Stimulated activated CD4-positive, alpha-beta T cell treated with anti-CD3 and anti-CD28 coated beads, Interleukin-12 subunit alpha, Interleukin-12 subunit beta, amount 100 ng/mL, for 24 hours (primary cell): ENCODE measurements around the gene ANKRD30A.
"Not testable (repeated sequence)": the region's sequence is repeated elsewhere in the genome, so short reads cannot be mapped to it uniquely, and the experiment has no call there.

Experiments used
- DNase-seq, 2 experiments: peaks; one replicate each; pipeline ENCODE4 v3.0.0-alpha.2; 2020; ENCODE audit warnings: low read depth in 2 of 2

The ANKRD30A gene, protein sequence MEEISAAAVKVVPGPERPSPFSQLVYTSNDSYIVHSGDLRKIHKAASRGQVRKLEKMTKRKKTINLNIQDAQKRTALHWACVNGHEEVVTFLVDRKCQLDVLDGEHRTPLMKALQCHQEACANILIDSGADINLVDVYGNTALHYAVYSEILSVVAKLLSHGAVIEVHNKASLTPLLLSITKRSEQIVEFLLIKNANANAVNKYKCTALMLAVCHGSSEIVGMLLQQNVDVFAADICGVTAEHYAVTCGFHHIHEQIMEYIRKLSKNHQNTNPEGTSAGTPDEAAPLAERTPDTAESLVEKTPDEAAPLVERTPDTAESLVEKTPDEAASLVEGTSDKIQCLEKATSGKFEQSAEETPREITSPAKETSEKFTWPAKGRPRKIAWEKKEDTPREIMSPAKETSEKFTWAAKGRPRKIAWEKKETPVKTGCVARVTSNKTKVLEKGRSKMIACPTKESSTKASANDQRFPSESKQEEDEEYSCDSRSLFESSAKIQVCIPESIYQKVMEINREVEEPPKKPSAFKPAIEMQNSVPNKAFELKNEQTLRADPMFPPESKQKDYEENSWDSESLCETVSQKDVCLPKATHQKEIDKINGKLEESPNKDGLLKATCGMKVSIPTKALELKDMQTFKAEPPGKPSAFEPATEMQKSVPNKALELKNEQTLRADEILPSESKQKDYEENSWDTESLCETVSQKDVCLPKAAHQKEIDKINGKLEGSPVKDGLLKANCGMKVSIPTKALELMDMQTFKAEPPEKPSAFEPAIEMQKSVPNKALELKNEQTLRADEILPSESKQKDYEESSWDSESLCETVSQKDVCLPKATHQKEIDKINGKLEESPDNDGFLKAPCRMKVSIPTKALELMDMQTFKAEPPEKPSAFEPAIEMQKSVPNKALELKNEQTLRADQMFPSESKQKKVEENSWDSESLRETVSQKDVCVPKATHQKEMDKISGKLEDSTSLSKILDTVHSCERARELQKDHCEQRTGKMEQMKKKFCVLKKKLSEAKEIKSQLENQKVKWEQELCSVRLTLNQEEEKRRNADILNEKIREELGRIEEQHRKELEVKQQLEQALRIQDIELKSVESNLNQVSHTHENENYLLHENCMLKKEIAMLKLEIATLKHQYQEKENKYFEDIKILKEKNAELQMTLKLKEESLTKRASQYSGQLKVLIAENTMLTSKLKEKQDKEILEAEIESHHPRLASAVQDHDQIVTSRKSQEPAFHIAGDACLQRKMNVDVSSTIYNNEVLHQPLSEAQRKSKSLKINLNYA (N-terminal part only)

DNA sequence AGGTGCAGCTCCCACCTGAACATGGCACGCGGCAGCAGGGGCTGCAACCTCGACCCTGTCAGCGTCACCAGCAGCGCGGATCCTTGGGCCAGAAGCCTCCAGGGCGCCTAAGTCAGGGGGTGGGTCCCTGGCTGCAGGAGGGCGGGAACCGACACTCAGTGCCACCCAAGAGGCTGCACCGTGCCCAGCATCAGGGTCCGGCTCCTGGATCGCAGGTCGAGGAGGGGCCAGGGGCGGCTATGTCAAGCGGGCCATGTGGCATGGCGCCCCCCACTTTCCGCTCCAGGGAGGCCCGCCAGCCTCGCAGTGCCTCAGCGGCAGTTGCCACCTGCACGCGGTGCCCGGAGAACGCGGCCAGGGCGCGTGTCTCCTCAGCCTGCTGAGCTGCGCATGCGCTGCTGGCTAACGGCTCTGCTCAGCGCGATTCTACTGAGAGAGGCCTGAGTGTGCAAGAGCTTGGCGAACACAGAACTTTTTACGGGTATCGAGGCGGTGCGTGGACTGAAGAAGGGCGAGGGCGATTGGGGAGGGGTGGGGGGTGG is at the start of gene ANKRD30A:
ANKRD30A (plus strand) TSS at position 408 of the 542 bp plus-strand sequence. CDS start 190 bp downstream, outside the sequence.
- no peak for DNase-seq

DNA sequence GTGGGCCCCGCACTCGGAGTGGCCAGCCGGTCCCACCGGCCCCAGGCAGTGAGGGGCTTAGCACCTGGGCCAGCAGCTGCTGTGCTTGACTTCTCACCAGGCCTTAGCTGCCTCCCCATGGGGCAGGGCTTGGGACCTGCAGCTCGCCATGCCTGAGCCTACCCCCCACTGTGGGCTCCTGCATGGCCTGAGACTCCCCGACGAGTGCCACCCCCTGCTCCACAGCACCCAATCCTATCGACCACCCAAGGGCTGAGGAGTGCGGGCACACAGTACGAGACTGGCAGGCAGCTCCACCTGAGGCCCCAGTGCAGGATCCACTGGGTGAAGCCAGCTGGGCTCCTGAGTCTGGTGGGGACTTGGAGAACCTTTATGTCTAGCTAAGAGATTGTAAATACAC is 49.3 kb upstream of the ANKRD30A start:
- not testable (repeated sequence) for DNase-seq

DNA sequence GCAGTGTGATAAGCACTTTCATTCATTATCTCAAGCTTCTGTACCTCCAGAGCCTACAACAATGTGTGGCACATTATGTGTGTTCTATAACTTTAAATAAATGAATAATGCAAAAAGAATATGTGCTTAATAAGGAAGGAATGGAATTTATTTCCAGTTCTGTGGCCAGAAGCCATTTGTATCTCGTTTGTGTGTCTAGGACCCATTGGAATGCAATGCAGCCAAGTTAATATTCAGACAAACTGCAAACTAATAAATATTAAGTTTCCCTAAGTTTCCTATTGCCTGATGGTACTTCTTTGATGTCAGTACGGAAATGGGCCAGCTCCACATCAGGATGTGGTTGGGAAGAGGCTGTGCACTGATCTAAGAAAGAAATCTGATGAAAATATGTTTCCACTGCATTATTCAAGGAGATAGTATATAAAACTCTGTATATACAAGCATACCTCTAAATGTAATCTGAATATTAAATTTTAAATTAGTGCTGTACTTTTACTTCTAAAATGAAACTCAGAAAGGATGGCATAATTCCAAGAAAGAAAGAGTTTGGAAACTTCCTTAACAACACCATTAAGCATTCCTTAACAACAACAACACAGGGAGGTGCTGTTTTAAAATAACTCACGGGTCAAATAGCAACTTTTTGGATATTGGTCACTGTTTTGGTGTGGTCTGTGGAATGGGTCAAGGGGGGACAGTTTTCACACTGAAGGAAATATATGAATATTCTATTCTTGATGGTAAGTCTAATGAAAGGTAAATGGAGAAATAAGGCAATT is 29.4 kb upstream of the ANKRD30A start:
- no peak for DNase-seq

DNA sequence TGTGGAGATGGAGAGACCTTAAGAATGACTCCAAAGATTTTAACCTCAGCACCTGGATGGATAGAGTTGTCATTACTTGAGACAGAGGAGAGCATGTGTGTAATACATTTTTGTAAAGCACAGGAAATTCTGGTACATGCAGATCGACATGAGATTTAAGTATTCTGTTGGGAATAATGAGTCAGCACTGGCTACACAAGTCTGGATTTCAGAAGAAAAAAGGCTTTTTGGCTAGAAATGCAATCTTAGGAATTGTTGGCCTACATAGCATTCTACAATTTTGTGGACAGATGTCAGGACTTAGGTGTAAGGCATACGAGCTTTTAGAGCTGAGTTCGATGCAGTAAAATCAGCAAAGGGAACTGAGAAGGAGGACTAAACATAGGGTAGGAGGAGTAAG is 24.1 kb upstream of the ANKRD30A start:
- no peak for DNase-seq

DNA sequence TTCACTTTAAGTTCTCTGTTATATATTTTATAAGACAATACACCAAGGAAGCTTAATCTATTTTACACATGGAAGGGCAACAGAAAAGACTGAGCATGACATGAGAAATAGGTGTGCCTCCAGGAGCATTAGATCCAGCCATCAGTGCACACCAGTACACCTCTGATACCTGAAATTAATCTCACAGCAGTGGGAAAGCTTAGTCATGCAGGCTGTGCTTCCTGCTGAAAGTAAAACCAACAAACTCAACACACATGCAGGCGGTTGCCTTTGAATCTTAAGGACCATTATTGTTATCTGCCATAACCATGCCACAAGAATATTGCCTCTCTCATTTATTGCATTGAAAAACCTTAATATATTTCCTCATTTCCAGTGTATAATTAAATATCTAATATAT is 16.4 kb upstream of the ANKRD30A start:
- DNase-seq: no peak

DNA sequence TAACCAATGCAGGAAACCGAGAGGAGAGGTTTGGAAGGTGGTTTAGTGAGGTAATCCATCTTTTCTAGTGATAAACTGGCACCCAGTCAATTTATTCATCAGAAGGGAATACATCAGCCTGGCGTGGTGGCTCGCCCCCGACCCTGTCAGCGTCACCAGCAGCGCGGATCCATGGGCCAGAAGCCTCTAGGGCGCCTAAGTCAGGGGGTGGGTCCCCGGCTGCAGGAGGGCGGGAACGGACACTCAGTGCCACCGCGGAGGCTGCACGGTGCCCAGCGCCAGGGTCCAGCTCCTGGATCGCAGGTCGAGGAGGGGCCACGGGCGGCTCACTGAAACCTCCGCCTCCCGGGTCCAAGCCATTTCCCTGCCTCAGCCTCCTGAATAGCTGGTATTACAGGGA is 866 bp upstream of the ANKRD30A start:
- no peak for DNase-seq

DNA sequence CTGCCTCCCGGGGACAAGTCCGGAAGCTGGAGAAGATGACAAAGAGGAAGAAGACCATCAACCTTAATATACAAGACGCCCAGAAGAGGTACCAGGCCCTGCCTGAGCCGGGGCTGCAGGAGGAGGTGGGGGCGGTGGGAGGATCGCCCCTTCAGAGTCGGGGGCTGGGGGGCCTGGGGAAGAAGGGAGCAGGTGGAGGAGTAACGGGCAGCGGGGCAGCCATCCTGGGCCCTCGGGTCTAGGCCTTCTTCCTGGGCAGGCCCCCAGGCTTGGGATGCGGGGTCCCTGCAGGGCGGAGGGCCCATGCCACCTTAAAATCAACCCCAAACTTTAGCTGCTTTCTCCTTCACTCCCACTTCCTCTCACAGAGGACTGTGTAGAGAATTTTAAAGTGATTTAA is 523 bp downstream of the ANKRD30A start:
- DNase-seq: no peak

DNA sequence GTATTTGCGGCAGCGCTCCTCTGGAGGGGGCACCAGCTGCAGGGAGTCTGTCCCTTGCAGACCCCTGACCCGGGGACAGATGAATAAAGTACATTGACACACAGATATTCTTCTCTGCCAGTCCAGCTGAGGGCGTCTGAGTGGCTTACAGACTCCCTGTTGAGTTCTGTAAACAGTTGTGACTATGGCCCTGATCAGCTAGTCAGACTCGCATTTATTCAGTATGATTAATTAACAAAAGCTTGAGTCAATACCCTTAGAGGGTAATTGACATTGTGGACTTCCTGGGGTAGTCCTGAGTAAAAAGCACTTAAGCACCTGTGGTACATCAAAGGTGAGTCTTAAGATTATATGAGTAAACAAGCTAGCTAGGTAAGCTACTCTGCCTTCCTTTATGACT is 21.0 kb downstream of the ANKRD30A start:
- no peak for DNase-seq

DNA sequence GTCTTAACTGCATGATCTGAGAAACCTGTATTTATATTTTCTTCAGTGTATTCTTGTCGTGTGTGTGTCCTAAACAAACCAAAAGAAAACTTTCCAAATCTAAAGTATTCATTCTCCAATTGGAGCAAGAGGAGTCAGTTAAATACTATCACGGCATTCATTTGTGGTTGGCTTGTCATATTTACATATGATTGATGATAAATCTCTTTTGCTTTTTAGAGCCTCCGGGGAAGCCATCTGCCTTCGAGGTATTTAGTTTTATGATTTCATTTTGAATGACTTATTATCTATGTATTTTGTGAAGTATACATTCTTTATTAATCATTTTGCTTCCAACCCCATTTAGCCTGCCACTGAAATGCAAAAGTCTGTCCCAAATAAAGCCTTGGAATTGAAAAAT is 37.0 kb downstream of the ANKRD30A start:
- not testable (repeated sequence) for DNase-seq

DNA sequence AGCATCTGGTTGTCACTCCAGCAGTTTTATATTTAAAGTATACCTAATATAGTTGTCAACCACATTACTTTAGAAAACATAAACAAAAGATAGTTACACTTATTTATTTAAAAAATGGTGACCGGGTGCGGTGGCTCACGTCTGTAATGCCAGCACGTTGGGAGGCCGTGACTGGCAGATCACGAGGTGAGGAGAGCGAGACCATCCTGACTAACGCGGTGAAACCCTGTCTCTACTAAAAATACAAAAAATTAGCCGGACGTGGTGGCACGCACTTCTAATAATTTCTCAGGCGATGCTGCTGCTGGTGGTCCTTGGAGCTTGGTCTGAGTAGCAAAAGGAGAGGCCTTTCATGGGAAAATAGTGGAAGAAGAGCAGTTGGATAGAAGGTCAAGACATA is 46.5 kb downstream of the ANKRD30A start:
- DNase-seq: not testable (repeated sequence)

DNA sequence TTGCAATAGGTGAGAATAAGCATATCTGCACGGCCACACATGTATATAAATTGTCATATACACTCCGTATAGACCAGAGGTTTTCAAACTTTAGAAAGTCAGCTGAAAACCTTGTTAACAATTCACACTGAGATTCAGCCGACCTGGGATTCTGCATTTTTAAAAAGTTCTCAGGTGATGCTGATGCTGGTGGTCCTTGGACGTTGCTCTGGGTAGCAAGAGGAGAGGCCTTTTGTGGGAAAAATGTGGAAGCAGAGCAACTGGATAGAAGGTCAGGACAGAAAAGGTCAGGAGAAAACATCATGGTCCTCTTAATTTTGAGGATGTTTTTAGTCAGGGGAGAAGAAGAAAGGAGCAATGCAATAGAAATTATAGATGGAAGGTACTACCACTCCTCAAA is 52.9 kb downstream of the ANKRD30A start:
- not testable (repeated sequence) for DNase-seq

DNA sequence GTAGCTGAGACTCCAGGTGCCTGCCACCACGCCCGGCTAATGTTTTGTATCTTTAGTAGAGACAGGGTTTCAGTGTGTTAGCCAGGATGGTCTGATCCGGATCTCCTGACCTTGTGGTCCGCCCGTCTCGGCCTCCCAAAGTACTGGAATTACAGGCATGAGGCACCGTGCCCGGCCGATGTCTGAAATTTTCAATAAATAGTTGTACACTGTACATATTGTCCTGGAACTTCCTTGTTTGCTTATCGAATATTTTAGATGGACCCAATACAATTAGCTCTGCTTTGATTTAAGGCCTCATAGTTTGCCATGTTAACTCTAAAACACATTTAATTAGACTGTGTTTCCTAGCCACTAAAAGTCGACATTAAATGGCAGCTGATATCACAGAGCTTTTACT is 57.3 kb downstream of the ANKRD30A start:
- not testable (repeated sequence) for DNase-seq

DNA sequence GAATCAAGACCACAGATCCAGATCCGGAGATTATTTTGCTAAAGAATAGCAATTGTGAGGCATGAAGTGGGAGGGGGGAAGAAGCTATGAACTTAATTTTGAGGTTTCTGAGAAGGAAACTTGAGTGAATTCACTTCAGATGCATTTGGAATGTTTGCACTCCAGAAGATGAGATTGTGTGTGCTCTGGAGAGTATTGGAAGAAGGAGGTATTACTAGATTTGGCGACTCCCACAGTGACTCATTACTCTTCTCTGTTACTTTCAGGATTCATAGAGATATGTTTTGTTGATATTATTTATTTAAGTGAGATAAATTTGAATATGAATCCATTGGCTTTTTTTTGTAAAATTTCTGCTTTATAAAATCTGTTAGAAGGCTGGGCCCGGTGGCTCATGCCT is 80.7 kb downstream of the ANKRD30A start:
- no peak for DNase-seq

DNA sequence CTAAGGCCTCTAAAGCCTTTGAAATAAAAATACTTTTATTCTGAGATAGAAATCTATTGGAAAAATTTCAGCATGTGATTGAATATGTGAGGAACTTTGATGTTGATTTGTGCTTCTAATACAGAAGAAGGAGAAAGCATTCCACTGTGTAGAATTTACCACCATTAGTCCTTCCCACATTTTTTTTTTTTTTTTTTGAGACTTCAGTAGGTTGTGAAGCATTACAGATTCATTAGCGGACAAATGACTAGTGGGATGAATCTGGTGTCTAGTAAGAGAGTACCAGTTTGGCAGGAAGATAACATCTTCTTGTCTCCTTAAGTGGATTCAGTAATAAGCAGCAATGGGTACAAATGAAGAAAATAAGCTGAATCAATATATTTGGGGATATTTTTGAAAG is 95.5 kb downstream of the ANKRD30A start:
- DNase-seq: no peak

DNA sequence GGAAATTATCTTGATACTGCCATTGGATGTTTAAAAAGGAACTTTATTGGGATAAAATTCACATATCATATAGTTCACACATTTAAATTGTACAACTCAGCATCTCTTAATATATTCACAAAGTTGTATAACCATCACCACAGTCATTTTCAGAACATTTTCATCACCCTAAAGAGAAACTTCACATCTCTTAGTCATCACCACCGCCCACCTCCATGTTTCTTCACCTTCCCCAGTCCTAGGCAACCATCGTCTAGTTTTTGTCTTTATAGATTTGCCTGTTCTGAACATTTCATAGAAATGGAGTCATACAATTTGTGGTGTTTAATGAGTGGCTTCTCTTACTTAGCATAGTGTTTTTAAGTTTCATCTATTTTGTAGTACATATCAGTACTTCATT is 96.6 kb downstream of the ANKRD30A start:
- no peak for DNase-seq

DNA sequence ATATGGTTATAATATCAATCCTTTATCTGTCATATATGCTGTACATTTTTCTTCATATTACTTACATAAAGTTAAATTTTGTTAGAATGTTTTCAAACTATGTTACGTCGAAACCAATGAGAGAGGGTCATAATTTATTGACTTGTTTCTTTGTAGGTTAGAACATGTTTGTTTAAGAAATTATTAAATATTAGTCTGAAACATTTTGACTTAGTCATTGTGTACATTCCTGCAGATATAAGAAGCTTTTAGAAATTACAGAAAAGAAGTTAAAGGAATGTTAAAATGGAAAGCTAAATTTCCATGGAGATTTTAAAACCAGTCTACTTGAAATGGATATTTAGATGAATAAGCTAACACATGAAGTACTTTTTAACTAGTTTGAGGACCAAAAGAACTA is 99.8 kb downstream of the ANKRD30A start:
- DNase-seq: no peak

DNA sequence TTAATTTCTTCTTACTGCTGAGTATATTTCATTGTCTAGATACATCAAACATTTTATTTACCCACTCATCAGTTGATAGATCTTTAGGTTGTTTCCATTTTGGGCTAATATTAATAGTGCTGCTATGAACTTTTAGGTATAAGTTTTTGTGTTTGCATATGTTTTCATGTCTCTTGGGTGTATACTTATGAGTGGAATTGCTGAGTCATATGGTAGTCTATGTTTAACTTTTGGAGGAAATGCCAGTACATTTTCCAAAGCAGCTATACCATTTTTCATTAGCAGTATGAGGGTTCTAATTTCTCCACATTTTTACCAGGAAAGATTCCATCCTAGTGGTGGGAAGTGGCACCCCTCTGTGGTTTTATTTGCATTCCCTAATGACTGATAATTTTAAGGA is 101.1 kb downstream of the ANKRD30A start:
- no peak for DNase-seq

DNA sequence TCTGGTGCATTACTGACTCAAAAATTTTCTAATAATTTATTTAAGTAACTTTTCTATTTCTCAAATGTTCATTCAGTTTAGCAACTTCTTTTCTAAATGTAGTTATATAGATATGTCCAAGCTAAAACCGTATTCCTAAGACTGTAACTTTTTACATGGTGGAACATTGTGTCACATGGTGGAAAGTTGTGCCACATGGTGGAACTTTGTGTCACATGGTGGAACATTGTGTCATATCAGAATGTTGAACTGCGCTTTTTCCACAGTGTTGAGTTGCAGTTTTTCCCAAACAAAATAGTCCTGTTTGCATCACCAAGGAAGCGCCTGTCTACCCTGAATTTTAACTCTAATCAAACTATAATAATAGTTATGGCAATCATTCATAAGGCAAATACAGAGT is 109.3 kb downstream of the ANKRD30A start:
- DNase-seq: no peak

DNA sequence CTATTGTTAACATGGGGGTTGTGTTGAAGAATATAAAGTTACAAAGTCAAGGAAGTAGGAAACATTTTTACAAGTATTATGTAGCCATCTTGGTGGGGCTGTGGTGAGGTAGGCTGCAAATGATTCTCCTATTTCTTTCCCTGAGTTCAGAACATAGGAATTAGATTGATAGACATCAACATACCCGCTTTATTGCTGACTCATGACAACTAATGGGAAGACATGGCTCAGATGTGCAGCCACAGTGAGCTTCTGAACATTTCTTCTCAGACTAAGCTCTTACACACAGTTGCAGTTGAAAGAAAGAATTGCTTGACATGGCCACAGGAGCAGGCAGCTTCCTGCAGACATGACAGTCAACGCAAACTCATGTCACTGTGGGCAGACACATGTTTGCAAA is 110.7 kb downstream of the ANKRD30A start:
- DNase-seq: no peak

DNA sequence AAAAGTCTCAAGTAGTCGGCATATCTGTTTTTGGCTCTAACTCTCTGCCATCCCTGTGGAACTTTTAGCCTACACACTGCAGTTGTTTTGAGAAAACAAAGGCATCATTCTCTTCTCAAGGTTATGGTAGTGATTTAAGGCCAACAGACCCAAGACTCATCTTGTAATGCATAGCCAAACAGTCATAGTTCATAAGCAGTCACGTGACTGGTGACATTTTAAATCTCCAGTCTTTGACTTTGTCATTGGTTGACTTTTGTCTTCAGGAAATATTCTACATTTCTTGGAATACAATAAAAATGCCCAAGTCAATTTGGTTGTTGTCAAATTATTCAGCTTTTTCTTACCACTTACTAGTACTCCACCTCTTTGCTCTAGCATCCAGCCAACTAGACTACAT is 114.8 kb downstream of the ANKRD30A start:
- no peak for DNase-seq

DNA sequence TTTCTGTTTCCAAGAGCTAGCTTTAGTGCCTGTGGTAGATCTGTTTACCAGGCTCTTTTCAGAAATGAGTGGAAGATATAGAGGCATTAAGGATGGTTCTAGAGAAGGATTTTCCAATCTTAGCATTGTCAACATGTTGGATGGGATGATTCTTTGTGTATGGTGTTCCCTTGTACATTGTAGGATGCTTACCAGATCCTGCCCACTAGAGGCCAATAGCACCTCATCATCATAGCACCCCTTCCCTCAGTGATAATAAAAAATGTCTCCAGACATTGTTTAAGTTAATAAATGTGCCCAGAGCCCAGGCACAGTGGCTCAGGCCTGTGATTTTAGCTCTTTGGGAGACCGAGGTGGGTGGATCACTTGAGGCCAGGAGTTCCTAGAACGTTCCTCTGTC is 121.2 kb downstream of the ANKRD30A start:
- no peak for DNase-seq
